ENCODE measurements around the gene IL1RL2.

- TF ChIP-seq CTCF (IDR thresholded peaks at IDR 0.05; ENCODE audit: low read length): no peak
- no peak for TF ChIP-seq EZH2 (optimal IDR thresholded peaks at IDR 0.05; ENCODE audit: low read depth, low read length)
- no peak for TF ChIP-seq EZH2phosphoT487 (IDR thresholded peaks at IDR 0.05; ENCODE audit: low read length)
Observed at GRCh38 chr2:102177814-102178478, 8.9 kb upstream of the IL1RL2 start.
